VCaP (cell line): Measurements from ENCODE around the gene CDH15.

Experiments used
- H3K27ac ChIP-seq: fragments of 450-650 bp; 2 replicates; pipeline ENCODE4 v1.5.1; 2017
- TF ChIP-seq, protein P1 (sequence below): fragments of 450-650 bp; conservative IDR thresholded peaks from 2 replicates; pipeline ENCODE4 v1.5.1; 2017; ENCODE audit warnings: mild to moderate bottlenecking, moderate library complexity

Gene CDH15

GRCh38 chr16:89147085-89147817 is 24.3 kb upstream of the CDH15 start:
- TF ChIP-seq, protein P1, sequence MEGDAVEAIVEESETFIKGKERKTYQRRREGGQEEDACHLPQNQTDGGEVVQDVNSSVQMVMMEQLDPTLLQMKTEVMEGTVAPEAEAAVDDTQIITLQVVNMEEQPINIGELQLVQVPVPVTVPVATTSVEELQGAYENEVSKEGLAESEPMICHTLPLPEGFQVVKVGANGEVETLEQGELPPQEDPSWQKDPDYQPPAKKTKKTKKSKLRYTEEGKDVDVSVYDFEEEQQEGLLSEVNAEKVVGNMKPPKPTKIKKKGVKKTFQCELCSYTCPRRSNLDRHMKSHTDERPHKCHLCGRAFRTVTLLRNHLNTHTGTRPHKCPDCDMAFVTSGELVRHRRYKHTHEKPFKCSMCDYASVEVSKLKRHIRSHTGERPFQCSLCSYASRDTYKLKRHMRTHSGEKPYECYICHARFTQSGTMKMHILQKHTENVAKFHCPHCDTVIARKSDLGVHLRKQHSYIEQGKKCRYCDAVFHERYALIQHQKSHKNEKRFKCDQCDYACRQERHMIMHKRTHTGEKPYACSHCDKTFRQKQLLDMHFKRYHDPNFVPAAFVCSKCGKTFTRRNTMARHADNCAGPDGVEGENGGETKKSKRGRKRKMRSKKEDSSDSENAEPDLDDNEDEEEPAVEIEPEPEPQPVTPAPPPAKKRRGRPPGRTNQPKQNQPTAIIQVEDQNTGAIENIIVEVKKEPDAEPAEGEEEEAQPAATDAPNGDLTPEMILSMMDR = no peak
- H3K27ac ChIP-seq = no peak overlapping the region

DNA sequence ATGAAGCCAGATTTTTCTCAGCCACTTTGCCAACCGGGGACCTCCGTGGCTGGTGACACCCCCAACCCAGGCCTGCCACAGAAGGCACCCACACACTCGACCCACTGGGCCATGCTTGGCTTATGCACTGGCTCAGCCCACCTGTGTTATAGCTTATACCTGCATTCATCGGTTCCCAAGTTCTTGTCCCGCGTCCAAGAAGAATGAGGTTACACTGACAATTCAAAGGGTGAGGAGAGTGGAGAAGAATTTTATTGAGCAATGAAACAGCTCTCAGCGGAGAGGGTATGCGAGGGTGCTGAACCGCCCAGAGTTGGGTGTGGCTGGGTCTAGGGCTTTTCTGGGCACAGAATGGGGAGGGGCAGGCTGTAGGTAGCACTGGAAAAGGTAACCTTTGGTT is 22.2 kb upstream of the CDH15 start:
- TF ChIP-seq, protein P1 = no peak
- H3K27ac ChIP-seq = no peak overlapping the region

DNA sequence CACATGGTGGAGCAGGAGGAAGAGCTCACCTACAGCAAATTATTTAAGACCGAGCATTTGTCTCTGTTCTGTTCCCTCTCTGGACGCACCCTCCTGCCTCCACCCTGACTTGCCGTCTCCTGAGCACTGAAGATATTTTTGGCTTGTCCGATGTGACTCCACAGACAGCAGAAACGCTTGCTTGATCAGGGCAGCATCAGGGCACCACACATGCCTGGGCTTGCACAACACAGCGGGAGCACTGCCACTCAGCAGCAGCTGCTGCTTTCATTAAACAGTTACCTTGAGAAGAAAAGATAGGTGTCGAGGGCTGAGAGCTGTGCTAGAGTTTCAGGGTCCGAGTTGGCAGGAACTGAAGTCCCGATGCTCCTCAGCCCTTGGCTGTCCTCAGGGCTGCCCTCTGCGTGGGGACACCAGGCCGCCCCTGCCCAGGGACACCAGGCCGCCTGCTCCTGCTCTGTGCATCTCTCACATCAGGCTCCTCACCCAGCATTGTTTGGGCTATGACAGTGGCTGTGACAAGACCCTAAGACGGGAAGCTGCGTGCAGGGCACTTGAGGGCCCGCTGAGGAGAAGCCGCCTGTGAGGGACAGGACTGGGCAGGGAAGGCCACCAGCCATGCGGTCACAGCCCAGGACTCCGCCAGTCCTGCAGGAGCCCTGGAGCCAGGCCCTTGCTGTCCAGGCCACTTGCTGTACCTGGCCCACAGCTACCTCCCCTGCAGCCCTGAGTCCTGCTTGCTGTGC is 21.3 kb upstream of the CDH15 start:
- H3K27ac ChIP-seq = no peak overlapping the region
- TF ChIP-seq, protein P1 = no peak

GRCh38 chr16:89150981-89151380 is 20.6 kb upstream of the CDH15 start:
- H3K27ac ChIP-seq = no peak overlapping the region
- TF ChIP-seq, protein P1 = no peak

DNA sequence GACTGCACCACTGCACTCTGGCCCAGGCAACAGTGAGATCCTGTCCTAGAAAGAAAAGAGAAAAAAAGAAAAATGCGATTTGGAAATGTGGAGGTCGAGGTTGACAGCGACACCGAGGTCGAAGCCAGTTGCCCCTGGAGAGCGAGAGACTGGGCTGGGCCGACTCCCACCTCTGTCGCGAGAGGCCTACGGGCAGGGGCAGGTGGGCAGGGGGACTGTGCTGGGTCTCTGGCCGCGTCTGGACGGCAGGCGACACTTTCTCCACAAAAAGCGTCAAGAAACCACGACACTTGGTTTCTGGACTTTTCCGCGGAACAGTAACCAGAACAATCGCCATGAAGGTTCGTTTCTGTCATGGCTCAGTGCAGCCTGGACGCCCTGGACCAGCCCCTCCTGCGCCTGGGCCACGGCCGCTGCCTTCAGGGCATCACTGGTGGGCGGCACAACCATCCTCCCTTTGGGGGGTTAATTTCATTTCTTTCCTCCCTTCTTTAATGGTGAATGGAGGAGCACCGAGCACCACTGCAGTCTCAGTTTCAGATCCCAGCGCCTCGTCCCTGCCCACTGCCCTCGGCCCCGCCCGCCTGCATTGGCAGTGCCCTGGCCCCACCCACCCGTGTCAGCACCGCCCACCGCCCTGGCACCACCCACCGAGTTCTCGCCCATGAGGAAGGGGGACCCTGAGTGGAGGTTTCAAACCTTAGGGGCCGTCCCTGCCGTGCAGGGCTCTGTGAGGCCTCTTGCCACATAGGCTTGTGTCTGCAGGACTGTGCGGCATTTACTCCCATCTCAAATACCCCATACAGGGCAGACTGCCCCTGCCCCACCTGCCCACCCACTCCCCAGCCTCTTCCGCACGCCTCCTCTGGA is 18.5 kb upstream of the CDH15 start:
- H3K27ac ChIP-seq = no peak overlapping the region
- TF ChIP-seq, protein P1 = no peak

DNA sequence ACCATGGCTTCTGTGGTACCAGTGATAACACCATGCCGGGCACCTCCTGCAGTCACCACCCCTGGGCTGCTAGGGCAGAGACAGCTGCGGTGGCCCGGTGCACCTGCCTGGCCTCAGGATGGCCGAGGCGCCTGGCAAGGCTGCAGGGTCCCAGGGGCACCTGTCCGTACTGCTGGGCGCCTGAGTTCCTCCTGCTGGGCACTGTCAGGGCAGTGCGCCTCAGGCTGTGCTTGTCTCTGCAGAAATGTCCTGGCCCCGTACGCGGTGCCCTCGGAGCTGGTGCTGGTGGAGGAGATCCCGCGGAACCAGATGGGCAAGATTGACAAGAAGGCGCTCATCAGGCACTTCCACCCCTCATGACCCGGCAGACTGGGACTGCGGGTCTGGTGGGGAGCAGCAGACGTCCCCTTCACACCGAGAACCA is 17.7 kb upstream of the CDH15 start:
- TF ChIP-seq, protein P1 = no peak
- H3K27ac ChIP-seq = no peak overlapping the region
